ENCODE results near the gene TELO2.

GRCh38 chr16:1500465-1501150 is 7.4 kb downstream of the TELO2 start:
- TF ChIP-seq, protein P1, sequence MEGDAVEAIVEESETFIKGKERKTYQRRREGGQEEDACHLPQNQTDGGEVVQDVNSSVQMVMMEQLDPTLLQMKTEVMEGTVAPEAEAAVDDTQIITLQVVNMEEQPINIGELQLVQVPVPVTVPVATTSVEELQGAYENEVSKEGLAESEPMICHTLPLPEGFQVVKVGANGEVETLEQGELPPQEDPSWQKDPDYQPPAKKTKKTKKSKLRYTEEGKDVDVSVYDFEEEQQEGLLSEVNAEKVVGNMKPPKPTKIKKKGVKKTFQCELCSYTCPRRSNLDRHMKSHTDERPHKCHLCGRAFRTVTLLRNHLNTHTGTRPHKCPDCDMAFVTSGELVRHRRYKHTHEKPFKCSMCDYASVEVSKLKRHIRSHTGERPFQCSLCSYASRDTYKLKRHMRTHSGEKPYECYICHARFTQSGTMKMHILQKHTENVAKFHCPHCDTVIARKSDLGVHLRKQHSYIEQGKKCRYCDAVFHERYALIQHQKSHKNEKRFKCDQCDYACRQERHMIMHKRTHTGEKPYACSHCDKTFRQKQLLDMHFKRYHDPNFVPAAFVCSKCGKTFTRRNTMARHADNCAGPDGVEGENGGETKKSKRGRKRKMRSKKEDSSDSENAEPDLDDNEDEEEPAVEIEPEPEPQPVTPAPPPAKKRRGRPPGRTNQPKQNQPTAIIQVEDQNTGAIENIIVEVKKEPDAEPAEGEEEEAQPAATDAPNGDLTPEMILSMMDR (IDR thresholded peaks at IDR 0.05): no peak
- TF ChIP-seq POLR2A (IDR thresholded peaks at IDR 0.05): no peak

Data from uterus (tissue), 2 donors.